Left ventricle myocardium superior (tissue), 1 donor: ENCODE measurements around the gene METTL25. TPM values are rescaled to one million over a fixed set of nuclear protein-coding genes. Genes with fewer than 3 reads are reported as not detected.

ENCODE experiments used
- ATAC-seq: fragments of 200-7000 bp; cut with Tn5 transposase; one replicate; pipeline ENCODE4 v1.9.1; 2020; ENCODE audit warnings: mild to moderate bottlenecking, moderate library complexity
- DNase-seq: peaks from one replicate; pipeline ENCODE4 v3.0.0-alpha.2; 2020
- intact Hi-C: fragments of 100-400 bp; cut with micrococcal nuclease; formaldehyde crosslinking; loops from one replicate; pipeline ENCODE4 v1.11.0; 2022
- total RNA-seq: library from RNA; stranded (reverse); fragmentation: NEBNext Ultra II Directional; extraction: Animal tissue kit (Norgen Biotek cat#: 25700); gene quantifications from one replicate; pipeline ENCODE4 v1.2.1, GENCODE V29; 2021
- donor health status: DM: no; HTN: yes; CAD: no; lungs with severe emphysema.

METTL25 gene
- total RNA-seq, 1 donor from 2014 or later, result 15.6 TPM

- intact Hi-C loops, result no loop called here
- ATAC-seq (no peak), DNase-seq (no peak)
These were observed 25.7 kb downstream of the METTL25 start for GRCh38 chr12:82383930-82384552.

GRCh38 chr12:82398879-82399278 is 40.5 kb downstream of the METTL25 start:
- DNase-seq (no peak), ATAC-seq (no peak)
- intact Hi-C loops, result no loop called here

- DNase-seq, result no peak
- intact Hi-C loops, result no loop called here
- no peak for ATAC-seq
These were observed 42.5 kb downstream of the METTL25 start for GRCh38 chr12:82400819-82401218.

- ATAC-seq (no peak), DNase-seq (no peak)
- intact Hi-C loops, result no loop called here
These were observed 48.3 kb downstream of the METTL25 start for GRCh38 chr12:82406651-82407050.

GRCh38 chr12:82407481-82407880 is 49.2 kb downstream of the METTL25 start:
- intact Hi-C loops, result no loop called here
- DNase-seq (no peak), ATAC-seq (no peak)

GRCh38 chr12:82408844-82409243 is 50.5 kb downstream of the METTL25 start:
- intact Hi-C loops, result no loop called here
- ATAC-seq, result no peak

GRCh38 chr12:82411546-82412230 is 53.4 kb downstream of the METTL25 start:
- intact Hi-C loops, result no loop called here
- no peak for DNase-seq
- ATAC-seq, result no peak

More at GRCh38 chr12:82408844-82409243, 50.5 kb downstream of the METTL25 start:
- no peak for DNase-seq

- no peak for DNase-seq
- intact Hi-C loops, result no loop called here
- no peak for ATAC-seq
These were observed 53.9 kb downstream of the METTL25 start for GRCh38 chr12:82412246-82412645.

- ATAC-seq (no peak), DNase-seq (no peak)
- intact Hi-C loops, result no loop called here
These were observed 55.7 kb downstream of the METTL25 start for GRCh38 chr12:82414044-82414443.

- intact Hi-C loops, result no loop called here
- DNase-seq (no peak), ATAC-seq (no peak)
These were observed 56.6 kb downstream of the METTL25 start for GRCh38 chr12:82414926-82415325.

GRCh38 chr12:82415402-82415801 is 57.1 kb downstream of the METTL25 start:
- no peak for ATAC-seq
- intact Hi-C loops, result no loop called here
- DNase-seq, result no peak

GRCh38 chr12:82425241-82425640 is 66.9 kb downstream of the METTL25 start:
- intact Hi-C loops, result no loop called here
- no peak for ATAC-seq
- DNase-seq, result no peak

GRCh38 chr12:82426081-82426480 is 67.8 kb downstream of the METTL25 start:
- DNase-seq (no peak), ATAC-seq (no peak)
- intact Hi-C loops, result no loop called here

- ATAC-seq, result no peak
- intact Hi-C loops, result no loop called here
These were observed 68.3 kb downstream of the METTL25 start for GRCh38 chr12:82426586-82426985.

GRCh38 chr12:82430541-82431145 is 72.3 kb downstream of the METTL25 start:
- ATAC-seq (no peak), DNase-seq (no peak)
- intact Hi-C loops, result no loop called here

More at GRCh38 chr12:82426586-82426985, 68.3 kb downstream of the METTL25 start:
- no peak for DNase-seq

GRCh38 chr12:82434392-82434911 is 76.1 kb downstream of the METTL25 start:
- intact Hi-C loops, result no loop called here
- ATAC-seq (no peak), DNase-seq (no peak)

- DNase-seq (no peak), ATAC-seq (no peak)
- intact Hi-C loops, result no loop called here
These were observed 78.0 kb downstream of the METTL25 start for GRCh38 chr12:82436354-82436753.

- ATAC-seq (no peak), DNase-seq (no peak)
- intact Hi-C loops, result no loop called here
These were observed 79.4 kb downstream of the METTL25 start for GRCh38 chr12:82437744-82438143.

- intact Hi-C loops, result no loop called here
- no peak for ATAC-seq
- DNase-seq, result no peak
These were observed 80.0 kb downstream of the METTL25 start for GRCh38 chr12:82438356-82438755.

GRCh38 chr12:82440885-82441284 is 82.6 kb downstream of the METTL25 start:
- intact Hi-C loops, result no loop called here

More at GRCh38 chr12:82440885-82441284, 82.6 kb downstream of the METTL25 start:
- DNase-seq (no peak), ATAC-seq (no peak)
